Measurements from ENCODE around the gene RAVER1.

DNA sequence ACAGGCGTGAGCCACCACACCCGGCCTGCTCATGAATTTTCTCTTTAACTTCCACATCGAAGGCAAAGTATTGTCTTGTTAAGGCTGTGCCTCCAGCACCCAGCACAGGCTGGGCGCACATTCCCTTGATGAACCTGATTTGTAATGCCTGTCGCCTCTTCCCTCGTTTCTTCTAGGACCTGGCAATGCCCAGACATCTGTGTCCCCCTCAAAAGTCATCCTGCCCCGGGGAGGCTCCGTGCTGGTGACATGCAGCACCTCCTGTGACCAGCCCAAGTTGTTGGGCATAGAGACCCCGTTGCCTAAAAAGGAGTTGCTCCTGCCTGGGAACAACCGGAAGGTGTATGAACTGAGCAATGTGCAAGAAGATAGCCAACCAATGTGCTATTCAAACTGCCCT is 58.7 kb downstream of the RAVER1 start:
- TF ChIP-seq GATA3 (IDR thresholded peaks at IDR 0.05; ENCODE audit: low read depth, low read length) (no peak), GATA2 (IDR thresholded peaks at IDR 0.05; ENCODE audit: low read depth, low read length) (no peak)
